ENCODE measurements around the gene ACVR1B.

ACVR1B gene

GRCh38 chr12:52010152-52010622 lies 58.7 kb downstream of the ACVR1B start:
- TF ChIP-seq, protein P1, sequence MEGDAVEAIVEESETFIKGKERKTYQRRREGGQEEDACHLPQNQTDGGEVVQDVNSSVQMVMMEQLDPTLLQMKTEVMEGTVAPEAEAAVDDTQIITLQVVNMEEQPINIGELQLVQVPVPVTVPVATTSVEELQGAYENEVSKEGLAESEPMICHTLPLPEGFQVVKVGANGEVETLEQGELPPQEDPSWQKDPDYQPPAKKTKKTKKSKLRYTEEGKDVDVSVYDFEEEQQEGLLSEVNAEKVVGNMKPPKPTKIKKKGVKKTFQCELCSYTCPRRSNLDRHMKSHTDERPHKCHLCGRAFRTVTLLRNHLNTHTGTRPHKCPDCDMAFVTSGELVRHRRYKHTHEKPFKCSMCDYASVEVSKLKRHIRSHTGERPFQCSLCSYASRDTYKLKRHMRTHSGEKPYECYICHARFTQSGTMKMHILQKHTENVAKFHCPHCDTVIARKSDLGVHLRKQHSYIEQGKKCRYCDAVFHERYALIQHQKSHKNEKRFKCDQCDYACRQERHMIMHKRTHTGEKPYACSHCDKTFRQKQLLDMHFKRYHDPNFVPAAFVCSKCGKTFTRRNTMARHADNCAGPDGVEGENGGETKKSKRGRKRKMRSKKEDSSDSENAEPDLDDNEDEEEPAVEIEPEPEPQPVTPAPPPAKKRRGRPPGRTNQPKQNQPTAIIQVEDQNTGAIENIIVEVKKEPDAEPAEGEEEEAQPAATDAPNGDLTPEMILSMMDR (IDR thresholded peaks at IDR 0.05), result no peak

- TF ChIP-seq, protein P1 (IDR thresholded peaks at IDR 0.05), result no peak
These were observed 59.4 kb downstream of the ACVR1B start for GRCh38 chr12:52010692-52011601.

GRCh38 chr12:52011602-52012214 lies 60.2 kb downstream of the ACVR1B start:
- TF ChIP-seq, protein P1 (IDR thresholded peaks at IDR 0.05), result no peak

DNA sequence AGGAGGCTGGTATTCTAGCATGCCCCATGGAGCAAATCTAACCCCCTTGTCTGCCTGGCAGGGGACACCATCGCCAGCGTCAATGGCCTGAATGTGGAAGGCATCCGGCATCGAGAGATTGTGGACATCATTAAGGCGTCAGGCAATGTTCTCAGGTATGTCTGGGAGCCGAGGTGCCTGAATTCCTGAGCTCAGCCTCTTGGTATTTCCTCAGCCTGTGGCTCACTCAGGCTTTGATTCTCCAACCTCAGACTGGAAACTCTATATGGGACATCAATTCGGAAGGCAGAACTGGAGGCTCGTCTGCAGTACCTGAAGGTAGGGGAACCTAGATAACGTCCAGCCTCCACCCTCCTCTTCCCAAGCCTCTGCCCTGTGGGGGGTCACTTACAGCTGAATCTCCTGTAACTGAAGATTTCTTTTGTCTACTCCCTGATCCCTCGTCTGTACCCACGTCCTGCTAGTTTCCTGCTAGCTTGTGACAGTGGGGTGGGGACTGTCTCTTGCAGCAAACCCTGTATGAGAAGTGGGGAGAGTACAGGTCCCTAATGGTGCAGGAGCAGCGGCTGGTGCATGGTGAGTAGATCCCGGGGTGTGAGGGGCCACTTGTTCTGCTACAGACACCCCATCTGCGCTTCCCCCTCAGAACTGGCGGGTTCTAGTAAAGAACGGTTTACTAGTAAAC lies 62.3 kb downstream of the ACVR1B start:
- TF ChIP-seq, protein P1 (IDR thresholded peaks at IDR 0.05), result no peak

GRCh38 chr12:52014567-52015530 lies 63.4 kb downstream of the ACVR1B start:
- TF ChIP-seq, protein P1 (IDR thresholded peaks at IDR 0.05), result no peak

DNA sequence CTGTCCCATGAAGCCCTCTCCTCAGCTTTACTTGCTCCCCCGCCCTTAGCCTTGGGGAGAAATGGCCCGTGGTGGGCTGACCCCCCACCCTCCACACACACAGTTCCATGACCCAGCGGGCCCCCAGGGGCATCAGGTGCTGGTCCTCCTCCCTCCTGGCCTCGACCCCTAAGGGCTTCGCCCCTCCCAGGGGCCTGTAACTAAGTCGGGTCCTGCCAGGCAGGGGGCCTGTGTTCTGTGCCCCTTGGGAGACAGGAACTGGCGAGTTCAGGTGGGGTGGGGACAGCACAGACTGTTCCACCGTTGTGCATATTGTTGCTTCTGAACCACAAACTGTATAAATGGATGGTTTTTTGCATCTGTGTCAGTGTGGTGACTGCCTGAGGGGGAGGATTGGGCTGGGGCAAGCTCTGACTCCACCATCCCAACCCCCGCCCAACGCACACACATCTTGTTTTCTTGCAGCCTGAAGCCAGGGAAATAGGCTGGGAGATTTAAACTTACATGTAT lies 64.1 kb downstream of the ACVR1B start:
- TF ChIP-seq, protein P1 (IDR thresholded peaks at IDR 0.05), result no peak

Data from LNCAP (cell line).